SKM-1 treated with dmso at 0.1 percent for 144 hours (cell line): Measurements from ENCODE around the gene CAMK1.

Experiments
- DNase-seq: peaks from one replicate; lab custom pipeline; 2025; ENCODE audit not compliant: unreplicated experiment; lab: John Stamatoyannopoulos, UW

CAMK1 gene

GRCh38 chr3:9769426-9770275 lies at the start of gene CAMK1:
TSS of gene CAMK1 (minus strand) at chr3:9769947. CDS start at chr3:9767749, 2,198 bp downstream.
- DNase-seq, result no peak

- DNase-seq, result no peak
Measured at GRCh38 chr3:9818666-9819335, 49.1 kb upstream of the CAMK1 start.

GRCh38 chr3:9817436-9817835 lies 47.7 kb upstream of the CAMK1 start:
- DNase-seq, result no peak

- no peak for DNase-seq
Measured at GRCh38 chr3:9815986-9816385, 46.2 kb upstream of the CAMK1 start.

- DNase-seq, result no peak
Measured at GRCh38 chr3:9812870-9813483, 43.2 kb upstream of the CAMK1 start.

GRCh38 chr3:9810846-9811245 lies 41.1 kb upstream of the CAMK1 start:
- no peak for DNase-seq

- DNase-seq, result no peak
Measured at GRCh38 chr3:9810433-9810770, 40.7 kb upstream of the CAMK1 start.

GRCh38 chr3:9809615-9810432 lies 40.1 kb upstream of the CAMK1 start, which contains the start of gene TTLL3:
TSS of gene TTLL3 (plus strand) at chr3:9810262. CDS start at chr3:9810662, 400 bp downstream.
- DNase-seq, result peak; percentile 62

- DNase-seq, result no peak
Measured at GRCh38 chr3:9809239-9809614, 39.5 kb upstream of the CAMK1 start.

GRCh38 chr3:9808345-9809037 lies 38.7 kb upstream of the CAMK1 start:
- DNase-seq, result peak; percentile 30

GRCh38 chr3:9807981-9808344 lies 38.2 kb upstream of the CAMK1 start:
- DNase-seq, result no peak

- DNase-seq, result no peak
Measured at GRCh38 chr3:9806688-9807589, 37.2 kb upstream of the CAMK1 start.

- no peak for DNase-seq
Measured at GRCh38 chr3:9806137-9806536, 36.4 kb upstream of the CAMK1 start.

- no peak for DNase-seq
Measured at GRCh38 chr3:9804996-9805395, 35.2 kb upstream of the CAMK1 start.

GRCh38 chr3:9803494-9803893 lies 33.7 kb upstream of the CAMK1 start:
- DNase-seq, result no peak

GRCh38 chr3:9800529-9800928 lies 30.8 kb upstream of the CAMK1 start:
- no peak for DNase-seq

GRCh38 chr3:9797196-9797945 lies 27.6 kb upstream of the CAMK1 start:
- DNase-seq, result no peak

GRCh38 chr3:9795207-9795606 lies 25.5 kb upstream of the CAMK1 start:
- DNase-seq, result no peak

GRCh38 chr3:9794400-9794799 lies 24.7 kb upstream of the CAMK1 start:
- no peak for DNase-seq
